HG03095 (cell line): ENCODE data around the gene PARP6.

Experiments
- ATAC-seq: cut with Tn5 transposase; IDR thresholded peaks from one replicate; pipeline ENCODE4 v1.9.1; 2021; ENCODE audit warnings: moderate library complexity; ENCODE audit not compliant: unreplicated experiment

Gene PARP6

GRCh38 chr15:72201391-72201921, 70.9 kb downstream of the PARP6 start:
- ATAC-seq: no peak

GRCh38 chr15:72200395-72201237, 71.7 kb downstream of the PARP6 start:
- ATAC-seq: no peak

- ATAC-seq: no peak
These were observed 72.6 kb downstream of the PARP6 start for GRCh38 chr15:72199721-72200212.

GRCh38 chr15:72199205-72199515, 73.2 kb downstream of the PARP6 start:
- ATAC-seq: no peak

DNA sequence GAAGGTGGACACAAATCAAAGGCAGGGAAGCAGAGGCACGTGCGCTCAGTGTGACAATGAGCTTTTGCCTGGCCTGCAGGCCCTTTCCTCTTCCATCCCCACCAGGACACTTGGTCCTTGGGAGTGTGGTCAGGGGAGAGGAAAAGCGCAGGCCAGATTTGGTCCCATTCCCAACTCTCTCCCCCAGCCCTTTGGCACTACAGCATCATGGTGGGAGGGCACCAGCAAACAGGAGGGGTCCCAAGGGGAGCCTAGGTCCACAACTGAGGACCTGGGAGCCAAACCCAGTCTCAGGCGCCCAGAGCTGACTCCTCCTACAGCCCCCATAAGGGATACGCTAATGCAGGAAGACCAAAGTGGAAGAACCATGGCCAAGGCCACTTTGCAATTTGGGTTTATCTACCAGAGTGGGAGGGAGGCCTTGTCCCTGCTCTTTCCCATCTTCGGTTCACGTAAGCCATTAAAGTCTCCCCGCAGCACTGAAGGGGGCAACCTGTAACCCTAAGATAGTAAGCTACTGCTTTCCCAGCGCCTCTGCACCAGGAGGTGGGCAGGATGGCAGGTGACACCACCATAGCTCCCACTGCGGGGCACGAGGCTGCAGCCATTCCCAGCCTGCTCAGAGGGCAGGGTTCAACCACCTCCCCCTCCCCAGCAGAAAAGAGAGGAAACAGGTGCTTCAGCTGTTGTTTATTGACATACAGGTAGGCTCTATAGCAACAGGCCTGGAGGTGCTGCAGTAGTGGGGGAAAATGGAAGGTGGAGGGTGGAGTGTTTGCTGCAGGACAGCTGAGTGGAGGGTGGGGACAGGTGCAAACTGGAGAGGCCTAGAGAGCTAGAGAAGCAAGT, 73.8 kb downstream of the PARP6 start:
- no peak for ATAC-seq

GRCh38 chr15:72197460-72198355, 74.6 kb downstream of the PARP6 start, which contains the start of gene GRAMD2A:
Gene GRAMD2A, minus strand, starts transcription at chr15:72197787.
- no peak for ATAC-seq

DNA sequence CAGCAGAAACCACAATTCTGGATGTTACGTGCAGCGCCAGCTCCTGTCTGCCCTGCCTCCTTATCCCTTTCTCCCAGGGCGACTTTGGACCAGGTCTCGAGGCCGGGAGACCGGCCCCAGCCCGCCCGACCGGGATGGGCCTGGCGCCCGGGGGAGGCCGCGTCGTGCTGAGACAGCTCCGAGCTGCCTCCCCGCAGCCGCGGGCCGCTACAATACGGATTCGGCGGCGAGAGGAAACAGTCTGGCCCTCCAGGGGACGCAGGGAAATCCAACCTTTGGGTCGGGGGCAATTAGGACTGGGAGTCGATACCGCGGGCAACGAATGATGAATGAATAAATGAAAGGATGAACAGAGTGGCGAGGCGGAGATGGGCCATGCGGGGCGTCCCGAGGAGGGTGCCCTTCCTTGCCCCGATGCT, 75.3 kb downstream of the PARP6 start:
- no peak for ATAC-seq

DNA sequence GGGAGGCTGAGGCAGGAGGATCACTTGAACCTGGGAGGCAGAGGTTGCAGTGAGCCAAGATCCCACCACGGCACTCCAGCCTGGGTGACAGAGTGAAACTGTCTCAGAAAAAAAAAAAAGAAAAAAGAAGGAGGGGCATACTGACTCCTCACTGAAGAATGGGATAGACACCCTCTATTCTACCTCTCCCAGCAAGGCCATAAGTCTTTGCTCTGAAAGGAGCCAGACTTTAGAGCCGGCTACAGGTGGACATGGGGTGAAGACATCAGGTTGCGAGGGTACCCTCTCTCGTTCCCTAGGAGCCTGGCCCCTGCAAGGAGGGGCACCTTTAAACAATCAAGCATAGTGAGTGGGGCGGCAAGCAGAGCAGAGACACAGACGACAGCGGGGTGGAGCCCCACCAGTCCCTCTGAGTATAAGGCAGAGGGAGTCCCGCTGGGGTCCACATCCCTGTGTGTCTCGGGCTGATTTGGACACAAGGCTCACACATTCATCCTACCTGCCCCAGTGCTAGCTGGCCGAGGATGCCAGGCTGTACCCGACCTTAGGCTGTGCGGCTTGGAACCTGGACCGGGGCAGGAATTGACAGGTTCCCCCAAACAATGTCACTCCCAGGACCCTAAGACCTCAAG, 75.8 kb downstream of the PARP6 start:
- ATAC-seq: no peak

- ATAC-seq: no peak
These were observed 77.2 kb downstream of the PARP6 start for GRCh38 chr15:72195101-72195511.

DNA sequence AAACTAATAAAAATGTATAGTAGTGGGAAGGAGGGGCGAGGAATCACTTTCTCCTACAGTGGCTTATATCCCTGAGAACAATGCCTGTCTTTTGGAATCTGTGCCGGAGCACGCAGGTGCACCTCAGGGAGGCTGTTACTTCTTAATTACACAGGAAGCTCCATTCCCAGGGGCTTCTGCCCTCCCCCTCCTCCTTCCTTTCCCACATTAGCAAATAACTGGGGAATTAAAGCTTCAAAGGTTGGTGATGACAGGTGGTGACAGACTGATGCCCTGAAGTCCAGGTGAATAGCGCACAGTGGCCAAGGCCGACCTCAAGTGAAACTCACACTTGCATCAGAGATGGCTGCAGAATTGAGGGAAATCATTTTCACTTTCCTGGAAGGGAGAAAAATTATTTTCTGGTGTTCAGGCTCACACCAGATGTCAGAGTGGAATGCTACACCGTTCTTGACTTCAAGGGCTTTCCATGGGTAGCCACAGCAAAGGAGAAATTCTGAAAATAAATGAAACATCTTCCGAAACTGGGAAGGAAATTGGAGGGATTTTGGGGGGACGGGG, 78.4 kb downstream of the PARP6 start:
- ATAC-seq: no peak

DNA sequence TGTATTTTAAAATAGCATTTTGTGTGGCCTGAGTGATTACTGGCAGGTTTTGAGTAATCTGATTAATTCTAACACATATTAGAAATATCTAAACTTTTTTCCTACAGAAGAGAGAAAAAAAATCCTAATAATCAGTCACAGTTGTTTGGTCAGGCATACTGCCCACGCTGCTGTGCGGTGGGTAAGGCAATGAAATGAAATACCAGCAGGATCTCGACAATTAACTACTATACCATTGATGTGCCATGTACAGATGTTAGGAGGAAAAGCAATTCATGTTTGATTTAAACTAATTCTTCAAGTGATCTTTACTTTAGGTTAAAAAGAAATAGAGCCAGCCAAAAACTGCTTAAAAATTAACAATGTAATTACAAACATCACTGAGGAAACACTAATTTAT, 79.9 kb downstream of the PARP6 start:
- ATAC-seq: no peak
